ENCODE measurements around the gene TRPV5. TPM values are rescaled to one million over a fixed set of nuclear protein-coding genes. Genes with fewer than 3 reads are reported as not detected.
A peak's percentile ranks its signal among the peaks of the same experiment; 100 is the strongest.

TRPV5 gene
- total RNA-seq, 2 donors from 2014 or later, result not detected

GRCh38 chr7:142885311-142886230 lies 48.0 kb downstream of the TRPV5 start, which contains the start of gene TRPV6:
TSS of gene TRPV6 (minus strand) at chr7:142885745.
- no peaks in the 10 kb centered on the region for H3K36me3 ChIP-seq (replicated peaks in 1 of 2; ENCODE audit: insufficient read depth in 1 of 2, low read depth in 2 of 2)
- no peaks in the 10 kb centered on the region for H3K9me3 ChIP-seq
- TF ChIP-seq POLR2A (IDR thresholded peaks at IDR 0.05), result peak; percentile 64 to 89 (median 87)
- TF ChIP-seq, protein P1, sequence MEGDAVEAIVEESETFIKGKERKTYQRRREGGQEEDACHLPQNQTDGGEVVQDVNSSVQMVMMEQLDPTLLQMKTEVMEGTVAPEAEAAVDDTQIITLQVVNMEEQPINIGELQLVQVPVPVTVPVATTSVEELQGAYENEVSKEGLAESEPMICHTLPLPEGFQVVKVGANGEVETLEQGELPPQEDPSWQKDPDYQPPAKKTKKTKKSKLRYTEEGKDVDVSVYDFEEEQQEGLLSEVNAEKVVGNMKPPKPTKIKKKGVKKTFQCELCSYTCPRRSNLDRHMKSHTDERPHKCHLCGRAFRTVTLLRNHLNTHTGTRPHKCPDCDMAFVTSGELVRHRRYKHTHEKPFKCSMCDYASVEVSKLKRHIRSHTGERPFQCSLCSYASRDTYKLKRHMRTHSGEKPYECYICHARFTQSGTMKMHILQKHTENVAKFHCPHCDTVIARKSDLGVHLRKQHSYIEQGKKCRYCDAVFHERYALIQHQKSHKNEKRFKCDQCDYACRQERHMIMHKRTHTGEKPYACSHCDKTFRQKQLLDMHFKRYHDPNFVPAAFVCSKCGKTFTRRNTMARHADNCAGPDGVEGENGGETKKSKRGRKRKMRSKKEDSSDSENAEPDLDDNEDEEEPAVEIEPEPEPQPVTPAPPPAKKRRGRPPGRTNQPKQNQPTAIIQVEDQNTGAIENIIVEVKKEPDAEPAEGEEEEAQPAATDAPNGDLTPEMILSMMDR (IDR thresholded peaks at IDR 0.05), result peak in 1 of 7 experiments; percentile 2
- ATAC-seq (peak; percentile 86), DNase-seq (peak; percentile 79 to 91 (median 88))
- peaks cover under 1% of the 10 kb centered on the region for H3K4me1 ChIP-seq
- H3K27ac ChIP-seq, result peak within 1 kb of the TSS; percentile 40 to 79 (median 76)
- 27 to 43% methylated on average over 9 to 16 of the region's 16 CpGs for WGBS, 2 donors
- intact Hi-C loops (cut with DNase I), result no loop called here
- no peaks in the 10 kb centered on the region for H3K27me3 ChIP-seq
- H3K4me3 ChIP-seq, result peak within 1 kb of the TSS in 1 of 2 donors; percentile 21

DNA sequence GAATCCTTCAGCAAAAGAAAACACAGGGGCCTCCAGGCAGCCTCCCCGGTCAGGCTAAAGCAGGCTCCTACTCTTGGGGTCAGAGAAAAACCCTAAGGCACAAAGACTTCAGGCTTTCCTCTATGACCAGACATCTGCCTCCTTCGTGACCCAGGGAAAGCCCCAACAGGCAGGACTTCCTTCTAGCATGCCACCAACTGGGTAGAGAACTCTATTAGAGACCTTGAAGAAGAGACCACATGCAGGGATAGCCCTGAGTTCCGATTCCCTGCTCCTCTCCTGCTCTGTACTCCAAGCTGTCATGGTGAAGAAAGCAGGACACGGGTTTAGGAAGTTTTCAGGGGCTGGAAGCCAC lies 49.3 kb downstream of the TRPV5 start:
- Histone ChIP-seq H3K4me1 (peaks cover 9% of the 10 kb centered on the region), H3K27me3 (no peaks in the 10 kb centered on the region), H3K9me3 (no peaks in the 10 kb centered on the region), H3K27ac (peak overlapping the region in 3 of 4 donors; percentile 73 to 79 (median 78)), H3K4me3 (no peak overlapping the region), H3K36me3 (replicated peaks in 1 of 2; ENCODE audit: insufficient read depth in 1 of 2, low read depth in 2 of 2) (no peaks in the 10 kb centered on the region)
- DNase-seq, result no peak
- no peak for ATAC-seq
- intact Hi-C loops (cut with DNase I), result no loop called here
- 53 to 57% methylated on average over 4 of the region's 4 CpGs for WGBS, 2 donors
- peak in 1 of 3 donors; percentile 17 for TF ChIP-seq POLR2A (IDR thresholded peaks at IDR 0.05)
- TF ChIP-seq, protein P1 (IDR thresholded peaks at IDR 0.05), result no peak

GRCh38 chr7:142883571-142884285 lies 49.8 kb downstream of the TRPV5 start:
- H3K4me3 ChIP-seq, result peak overlapping the region in 1 of 2 donors; percentile 14
- no peaks in the 10 kb centered on the region for H3K36me3 ChIP-seq (replicated peaks in 1 of 2; ENCODE audit: insufficient read depth in 1 of 2, low read depth in 2 of 2)
- TF ChIP-seq POLR2A (IDR thresholded peaks at IDR 0.05), result no peak
- TF ChIP-seq, protein P1 (IDR thresholded peaks at IDR 0.05), result no peak
- intact Hi-C loops (cut with DNase I), result no loop called here
- 60 to 62% methylated on average over 7 of the region's 7 CpGs for WGBS, 2 donors
- peaks cover 9% of the 10 kb centered on the region for H3K4me1 ChIP-seq
- peak overlapping the region in 3 of 4 donors; percentile 73 to 79 (median 78) for H3K27ac ChIP-seq
- ATAC-seq (no peak), DNase-seq (no peak)
- H3K9me3 ChIP-seq, result no peaks in the 10 kb centered on the region
- no peaks in the 10 kb centered on the region for H3K27me3 ChIP-seq

DNA sequence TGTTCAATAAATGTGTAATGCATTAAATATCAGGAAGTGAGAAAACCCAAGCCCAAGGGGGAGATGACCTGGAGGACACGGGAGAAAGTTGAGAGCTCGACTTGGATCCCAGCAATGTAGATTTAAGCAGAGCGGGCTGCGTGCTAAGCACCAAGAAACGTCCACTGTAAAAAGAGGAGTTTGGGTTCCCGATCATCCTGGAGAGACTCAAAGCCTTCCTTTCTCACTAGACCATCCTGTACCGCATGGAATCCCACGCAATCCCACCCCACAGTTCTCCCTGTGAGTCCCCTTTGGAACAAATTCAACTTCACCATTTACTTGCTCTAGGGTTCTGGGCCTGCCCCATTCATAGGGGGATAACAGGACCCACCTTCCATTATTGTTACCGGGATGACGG lies 50.4 kb downstream of the TRPV5 start:
- Histone ChIP-seq H3K4me1 (peaks cover 9% of the 10 kb centered on the region), H3K36me3 (replicated peaks in 1 of 2; ENCODE audit: insufficient read depth in 1 of 2, low read depth in 2 of 2) (no peaks in the 10 kb centered on the region), H3K27me3 (no peaks in the 10 kb centered on the region), H3K4me3 (peak overlapping the region in 1 of 2 donors; percentile 14), H3K27ac (peak overlapping the region in 3 of 4 donors; percentile 73 to 79 (median 78)), H3K9me3 (no peaks in the 10 kb centered on the region)
- DNase-seq, result no peak
- TF ChIP-seq, protein P1 (IDR thresholded peaks at IDR 0.05), result no peak
- TF ChIP-seq POLR2A (IDR thresholded peaks at IDR 0.05), result no peak
- intact Hi-C loops (cut with DNase I), result no loop called here
- ATAC-seq, result no peak
- WGBS, 2 donors, result 50 to 53% methylated on average over 10 of the region's 10 CpGs

Data from body of pancreas (tissue), 4 donors.